Measurements from ENCODE around the gene TMEM161A. TPM values are rescaled to one million over a fixed set of nuclear protein-coding genes. Genes with fewer than 3 reads are reported as not detected.
A peak's percentile ranks its signal among the peaks of the same experiment; 100 is the strongest.

TMEM161A gene
- total and polyA plus RNA-seq, 2 of the 13 experiments (the other 11 are each of a cell fraction or from before 2014, with no cell fraction given) = 25.9 to 31.4 TPM

- TF ChIP-seq NFYB (CRISPR knock-in tag; IDR thresholded peaks at IDR 0.05) = peak; percentile 83
- TF ChIP-seq CENPT (CRISPR knock-in tag; IDR thresholded peaks at IDR 0.05; ENCODE audit: low read depth) = no peak
- TF ChIP-seq POLR2A (IDR thresholded peaks at IDR 0.05; ENCODE audit: insufficient read depth in 1 of 2, low read depth in 2 of 2, low read length in 2 of 2) = peak in 1 of 2 experiments; percentile 46; a peak in 2 of 4 replicates
- no peak for TF ChIP-seq ZNF337 (CRISPR knock-in tag; IDR thresholded peaks at IDR 0.05; ENCODE audit: borderline replicate concordance, low read depth)
- TF ChIP-seq ZFYVE20 (CRISPR knock-in tag; IDR thresholded peaks at IDR 0.05; ENCODE audit: borderline replicate concordance, low read depth) = no peak
- TF ChIP-seq, protein P1, sequence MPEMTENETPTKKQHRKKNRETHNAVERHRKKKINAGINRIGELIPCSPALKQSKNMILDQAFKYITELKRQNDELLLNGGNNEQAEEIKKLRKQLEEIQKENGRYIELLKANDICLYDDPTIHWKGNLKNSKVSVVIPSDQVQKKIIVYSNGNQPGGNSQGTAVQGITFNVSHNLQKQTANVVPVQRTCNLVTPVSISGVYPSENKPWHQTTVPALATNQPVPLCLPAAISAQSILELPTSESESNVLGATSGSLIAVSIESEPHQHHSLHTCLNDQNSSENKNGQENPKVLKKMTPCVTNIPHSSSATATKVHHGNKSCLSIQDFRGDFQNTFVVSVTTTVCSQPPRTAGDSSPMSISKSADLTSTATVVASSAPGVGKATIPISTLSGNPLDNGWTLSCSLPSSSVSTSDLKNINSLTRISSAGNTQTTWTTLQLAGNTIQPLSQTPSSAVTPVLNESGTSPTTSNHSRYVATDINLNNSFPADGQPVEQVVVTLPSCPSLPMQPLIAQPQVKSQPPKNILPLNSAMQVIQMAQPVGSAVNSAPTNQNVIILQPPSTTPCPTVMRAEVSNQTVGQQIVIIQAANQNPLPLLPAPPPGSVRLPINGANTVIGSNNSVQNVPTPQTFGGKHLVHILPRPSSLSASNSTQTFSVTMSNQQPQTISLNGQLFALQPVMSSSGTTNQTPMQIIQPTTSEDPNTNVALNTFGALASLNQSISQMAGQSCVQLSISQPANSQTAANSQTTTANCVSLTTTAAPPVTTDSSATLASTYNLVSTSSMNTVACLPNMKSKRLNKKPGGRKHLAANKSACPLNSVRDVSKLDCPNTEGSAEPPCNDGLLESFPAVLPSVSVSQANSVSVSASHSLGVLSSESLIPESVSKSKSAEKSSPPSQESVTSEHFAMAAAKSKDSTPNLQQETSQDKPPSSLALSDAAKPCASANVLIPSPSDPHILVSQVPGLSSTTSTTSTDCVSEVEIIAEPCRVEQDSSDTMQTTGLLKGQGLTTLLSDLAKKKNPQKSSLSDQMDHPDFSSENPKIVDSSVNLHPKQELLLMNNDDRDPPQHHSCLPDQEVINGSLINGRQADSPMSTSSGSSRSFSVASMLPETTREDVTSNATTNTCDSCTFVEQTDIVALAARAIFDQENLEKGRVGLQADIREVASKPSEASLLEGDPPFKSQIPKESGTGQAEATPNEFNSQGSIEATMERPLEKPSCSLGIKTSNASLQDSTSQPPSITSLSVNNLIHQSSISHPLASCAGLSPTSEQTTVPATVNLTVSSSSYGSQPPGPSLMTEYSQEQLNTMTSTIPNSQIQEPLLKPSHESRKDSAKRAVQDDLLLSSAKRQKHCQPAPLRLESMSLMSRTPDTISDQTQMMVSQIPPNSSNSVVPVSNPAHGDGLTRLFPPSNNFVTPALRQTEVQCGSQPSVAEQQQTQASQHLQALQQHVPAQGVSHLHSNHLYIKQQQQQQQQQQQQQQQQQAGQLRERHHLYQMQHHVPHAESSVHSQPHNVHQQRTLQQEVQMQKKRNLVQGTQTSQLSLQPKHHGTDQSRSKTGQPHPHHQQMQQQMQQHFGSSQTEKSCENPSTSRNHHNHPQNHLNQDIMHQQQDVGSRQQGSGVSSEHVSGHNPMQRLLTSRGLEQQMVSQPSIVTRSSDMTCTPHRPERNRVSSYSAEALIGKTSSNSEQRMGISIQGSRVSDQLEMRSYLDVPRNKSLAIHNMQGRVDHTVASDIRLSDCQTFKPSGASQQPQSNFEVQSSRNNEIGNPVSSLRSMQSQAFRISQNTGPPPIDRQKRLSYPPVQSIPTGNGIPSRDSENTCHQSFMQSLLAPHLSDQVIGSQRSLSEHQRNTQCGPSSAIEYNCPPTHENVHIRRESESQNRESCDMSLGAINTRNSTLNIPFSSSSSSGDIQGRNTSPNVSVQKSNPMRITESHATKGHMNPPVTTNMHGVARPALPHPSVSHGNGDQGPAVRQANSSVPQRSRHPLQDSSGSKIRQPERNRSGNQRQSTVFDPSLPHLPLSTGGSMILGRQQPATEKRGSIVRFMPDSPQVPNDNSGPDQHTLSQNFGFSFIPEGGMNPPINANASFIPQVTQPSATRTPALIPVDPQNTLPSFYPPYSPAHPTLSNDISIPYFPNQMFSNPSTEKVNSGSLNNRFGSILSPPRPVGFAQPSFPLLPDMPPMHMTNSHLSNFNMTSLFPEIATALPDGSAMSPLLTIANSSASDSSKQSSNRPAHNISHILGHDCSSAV (CRISPR knock-in tag; IDR thresholded peaks at IDR 0.05; ENCODE audit: borderline replicate concordance) = no peak
- TF ChIP-seq ZNF3 (CRISPR knock-in tag; IDR thresholded peaks at IDR 0.05) = no peak
- no peak for TF ChIP-seq ZMAT5 (CRISPR knock-in tag; IDR thresholded peaks at IDR 0.05; ENCODE audit: borderline replicate concordance, low read depth)
- no peak for TF ChIP-seq EP300 (IDR thresholded peaks at IDR 0.05; ENCODE audit: low read depth in 2 of 2, low read length in 2 of 2)
- no peak for TF ChIP-seq EP300 (CRISPR knock-in tag; IDR thresholded peaks at IDR 0.05; ENCODE audit: borderline replicate concordance)
- TF ChIP-seq ZNF564 (CRISPR knock-in tag; IDR thresholded peaks at IDR 0.05) = no peak
- TF ChIP-seq CENPX (CRISPR knock-in tag; IDR thresholded peaks at IDR 0.05) = no peak
- TF ChIP-seq ZNF24 (IDR thresholded peaks at IDR 0.05) = no peak
- 0 out of 2 replicates have a peak, but pooled peaks have one; percentile 26 for TF ChIP-seq BHLHE40 (IDR thresholded peaks at IDR 0.05; ENCODE audit: low read length)
- TF ChIP-seq ZFX (CRISPR knock-in tag; IDR thresholded peaks at IDR 0.05; ENCODE audit: low read depth) = peak; percentile 67
- TF ChIP-seq ZNF10 (CRISPR knock-in tag; IDR thresholded peaks at IDR 0.05; ENCODE audit: borderline replicate concordance, low read depth) = no peak
- TF ChIP-seq GATAD1 (CRISPR knock-in tag; IDR thresholded peaks at IDR 0.05) = no peak
- TF ChIP-seq IRF1 (CRISPR knock-in tag; IDR thresholded peaks at IDR 0.05; ENCODE audit: low read depth) = no peak
- no peak for TF ChIP-seq FOXA1 (IDR thresholded peaks at IDR 0.05)
- TF ChIP-seq FOXA1 (CRISPR knock-in tag; IDR thresholded peaks at IDR 0.05) = 0 out of 2 replicates have a peak, but pooled peaks have one; percentile 3
- no peak for TF ChIP-seq ZNF335 (CRISPR knock-in tag; IDR thresholded peaks at IDR 0.05)
- TF ChIP-seq PHF8 (CRISPR knock-in tag; IDR thresholded peaks at IDR 0.05) = no peak
Measured at GRCh38 chr19:19170053-19170872, 32.0 kb upstream of the TMEM161A start, which contains the start of gene MEF2B (continued).
